NCI-H2196 (cell line): ENCODE measurements around the gene NAT8L.
"Not testable (repeated sequence)": the region's sequence is repeated elsewhere in the genome, so short reads cannot be mapped to it uniquely, and the experiment has no call there.

ENCODE experiments used
- DNase-seq: peaks from one replicate; lab custom pipeline; 2025; ENCODE audit not compliant: unreplicated experiment; lab: John Stamatoyannopoulos, UW

NAT8L gene, protein sequence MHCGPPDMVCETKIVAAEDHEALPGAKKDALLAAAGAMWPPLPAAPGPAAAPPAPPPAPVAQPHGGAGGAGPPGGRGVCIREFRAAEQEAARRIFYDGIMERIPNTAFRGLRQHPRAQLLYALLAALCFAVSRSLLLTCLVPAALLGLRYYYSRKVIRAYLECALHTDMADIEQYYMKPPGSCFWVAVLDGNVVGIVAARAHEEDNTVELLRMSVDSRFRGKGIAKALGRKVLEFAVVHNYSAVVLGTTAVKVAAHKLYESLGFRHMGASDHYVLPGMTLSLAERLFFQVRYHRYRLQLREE

DNA sequence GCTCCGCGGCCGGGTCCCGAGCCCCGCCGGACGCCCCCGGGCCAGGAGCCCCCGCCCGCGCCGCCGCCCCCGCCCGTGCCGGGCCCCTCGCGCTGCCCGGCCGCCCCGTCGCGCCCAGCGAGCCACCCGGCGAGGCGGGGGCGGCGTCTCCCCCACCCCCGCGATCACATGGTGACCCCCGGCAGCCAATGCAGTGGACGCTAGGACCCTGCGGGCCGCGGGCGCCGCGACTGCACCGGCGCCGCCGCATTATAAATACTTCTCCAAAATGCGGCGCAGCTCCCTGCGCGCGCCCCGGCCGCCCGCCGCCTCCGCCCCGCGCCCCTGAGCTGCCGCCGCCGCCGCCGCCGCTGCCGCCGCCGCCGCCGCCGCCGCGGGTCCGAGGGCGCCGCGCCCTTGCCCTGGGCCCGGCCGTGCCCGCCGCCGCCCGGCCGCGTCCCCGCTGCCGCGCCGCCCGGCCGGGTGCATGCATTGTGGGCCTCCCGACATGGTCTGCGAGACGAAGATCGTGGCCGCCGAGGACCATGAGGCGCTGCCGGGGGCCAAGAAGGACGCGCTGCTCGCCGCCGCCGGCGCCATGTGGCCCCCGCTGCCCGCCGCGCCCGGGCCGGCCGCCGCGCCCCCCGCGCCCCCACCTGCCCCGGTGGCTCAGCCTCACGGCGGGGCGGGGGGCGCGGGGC lies at the start of gene NAT8L:
NAT8L (plus strand) TSS at position 282 of the 680 bp plus-strand sequence; CDS start at position 467, 185 bp downstream.
- DNase-seq = peak; percentile 47

- peak; percentile 63 for DNase-seq
Observed at GRCh38 chr4:2009651-2010233, 49.4 kb upstream of the NAT8L start.

- DNase-seq = no peak
Observed at GRCh38 chr4:2011583-2011982, 47.5 kb upstream of the NAT8L start.

- no peak for DNase-seq
Observed at GRCh38 chr4:2015008-2015407, 44.1 kb upstream of the NAT8L start.

DNA sequence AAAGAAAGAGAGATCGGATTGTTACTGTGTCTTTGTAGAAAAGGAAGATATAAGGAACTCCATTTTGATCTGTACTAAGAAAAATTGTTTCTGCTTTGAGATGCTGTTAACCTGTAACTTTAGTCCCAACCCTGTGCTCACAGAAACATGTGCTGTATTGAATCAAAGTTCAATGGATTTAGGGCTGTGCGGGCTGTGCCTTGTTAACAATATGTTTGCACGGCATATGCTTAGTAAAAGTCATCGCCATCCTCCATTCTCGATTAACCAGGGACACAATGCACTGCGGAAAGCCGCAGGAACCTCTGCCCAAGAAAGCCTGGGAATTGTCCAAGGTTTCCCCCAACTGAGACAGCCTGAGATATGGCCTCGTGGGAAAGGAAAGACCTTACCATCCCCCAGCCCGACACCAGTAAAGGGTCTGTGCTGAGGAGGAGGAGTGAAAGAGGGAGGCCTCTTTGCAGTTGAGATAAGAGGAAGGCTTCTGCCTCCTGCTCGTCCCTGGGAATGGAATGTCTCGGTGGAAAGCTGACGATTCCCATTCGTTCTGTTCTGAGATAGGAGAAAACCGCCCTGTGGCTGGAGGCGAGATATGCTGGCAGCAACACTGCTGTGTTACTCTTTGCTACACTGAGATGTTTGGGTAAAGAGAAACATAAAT lies 37.6 kb upstream of the NAT8L start:
- DNase-seq = not testable (repeated sequence)

GRCh38 chr4:2024683-2025082 lies 34.4 kb upstream of the NAT8L start:
- no peak for DNase-seq

- DNase-seq = no peak
Observed at GRCh38 chr4:2025817-2026216, 33.3 kb upstream of the NAT8L start.

DNA sequence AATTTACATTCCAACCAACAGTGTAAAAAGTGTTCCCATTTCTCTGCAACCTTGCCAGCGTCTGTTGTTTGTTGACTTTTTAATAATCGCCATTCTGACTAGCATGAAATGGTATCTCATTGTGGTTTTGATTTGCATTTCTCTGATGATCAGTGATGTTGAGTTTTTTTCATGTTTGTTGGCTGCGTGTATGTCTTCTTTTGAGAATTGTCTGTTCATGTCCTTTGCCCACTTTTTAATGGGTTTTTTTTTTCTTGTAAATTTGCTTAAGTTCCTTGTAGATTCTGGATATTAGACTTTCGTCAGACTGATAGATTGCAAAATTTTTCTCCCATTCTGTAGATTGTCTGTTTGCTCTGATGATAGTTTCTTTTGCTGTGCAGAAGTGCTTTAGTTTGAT lies 32.0 kb upstream of the NAT8L start:
- DNase-seq = not testable (repeated sequence)

DNA sequence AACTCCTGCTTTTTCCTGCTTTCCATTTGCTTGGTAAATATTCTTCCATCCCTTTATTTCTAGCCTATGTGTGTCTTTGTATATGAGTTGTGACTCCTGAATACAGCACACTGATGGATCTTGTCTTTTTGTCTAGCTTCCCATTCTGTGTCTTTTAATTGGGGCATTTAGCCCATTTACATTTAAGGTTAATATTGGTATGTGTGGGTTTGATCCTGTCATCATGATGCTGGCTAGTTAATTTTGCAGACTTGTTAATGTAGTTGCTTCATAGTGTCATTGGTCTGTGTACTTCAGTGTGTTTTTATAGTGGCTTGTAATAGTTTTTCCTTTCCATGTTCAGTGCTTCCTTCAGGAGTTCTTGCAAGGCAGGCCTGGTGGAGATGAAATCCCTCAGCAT lies 28.0 kb upstream of the NAT8L start:
- DNase-seq = not testable (repeated sequence)

- DNase-seq = no peak
Observed at GRCh38 chr4:2036327-2036726, 22.8 kb upstream of the NAT8L start.

DNA sequence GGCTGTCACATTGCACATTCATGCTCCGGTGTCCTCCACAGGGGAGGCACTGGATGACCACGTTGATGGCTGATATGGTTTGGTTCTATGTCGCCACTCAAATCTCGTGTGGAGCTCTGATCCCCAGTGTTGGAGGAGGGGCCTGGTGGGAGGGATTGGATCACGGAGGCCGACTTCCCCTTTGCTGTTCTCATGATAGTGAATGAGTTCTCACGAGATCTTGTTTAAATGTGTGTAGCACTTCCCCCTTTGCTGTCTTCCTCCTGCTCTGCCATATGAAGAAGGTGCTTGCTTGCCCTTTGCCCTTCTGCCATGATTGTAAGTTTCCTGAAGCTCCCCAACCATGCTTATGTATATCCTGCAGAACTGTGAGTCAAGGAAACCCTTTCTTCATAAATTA lies 22.3 kb upstream of the NAT8L start:
- no peak for DNase-seq

- no peak for DNase-seq
Observed at GRCh38 chr4:2040391-2041238, 18.5 kb upstream of the NAT8L start.

GRCh38 chr4:2041239-2042130 lies 17.6 kb upstream of the NAT8L start:
- peak; percentile 85 for DNase-seq

- DNase-seq = no peak
Observed at GRCh38 chr4:2042204-2042946, 16.8 kb upstream of the NAT8L start.

- no peak for DNase-seq
Observed at GRCh38 chr4:2042947-2043395, 16.2 kb upstream of the NAT8L start.

DNA sequence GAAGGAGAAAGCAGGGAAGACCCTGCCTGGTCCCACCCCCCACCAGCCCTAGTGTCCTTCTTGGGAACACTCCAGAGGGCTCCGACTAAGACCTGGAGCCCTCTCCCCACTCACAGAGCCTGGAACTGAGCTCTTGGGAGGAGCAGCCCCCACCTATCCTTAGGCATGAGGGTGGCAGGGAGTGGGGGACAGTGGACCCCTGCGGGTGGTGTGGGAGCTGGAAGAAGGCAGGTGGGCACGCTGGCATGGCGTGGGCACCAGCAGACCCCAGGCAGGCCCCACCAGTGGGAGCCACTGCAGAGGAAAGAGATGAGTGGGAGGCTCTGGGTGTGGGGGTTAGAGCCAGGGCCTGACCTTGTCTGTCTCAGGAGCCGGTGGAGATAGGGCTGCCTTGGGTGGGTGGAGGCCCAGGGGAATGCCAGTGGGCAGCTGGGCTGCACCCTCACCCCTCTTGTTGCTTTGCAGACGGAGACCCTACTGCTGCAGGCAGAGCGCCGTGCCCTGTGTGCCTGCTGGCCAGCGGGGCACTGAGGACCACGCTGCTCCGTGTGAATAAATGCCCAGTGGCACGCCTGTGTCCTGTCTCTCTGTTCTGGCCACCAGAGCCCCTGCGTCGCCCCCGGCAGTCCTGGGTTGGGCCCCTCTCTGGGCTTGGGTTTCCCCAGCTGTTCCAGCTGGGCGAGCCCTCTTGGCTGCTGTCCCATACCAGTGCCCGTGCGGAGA lies 15.6 kb upstream of the NAT8L start:
- no peak for DNase-seq

- DNase-seq = no peak
Observed at GRCh38 chr4:2044119-2044485, 15.0 kb upstream of the NAT8L start.
